Loucy (cell line): ENCODE results near the gene CORO2A.

Source experiments
- H2AFZ ChIP-seq: fragments of 200-600 bp; sonication (generic); 2 replicates; pipeline ENCODE4 v1.6.0; 2016; ENCODE audit warnings: antibody characterized with exemption, mild to moderate bottlenecking, low read length, moderate library complexity
- H3F3A ChIP-seq: fragments of 200-600 bp; 2 replicates; pipeline ENCODE4 v1.6.0; 2016; ENCODE audit warnings: antibody characterized with exemption, low read depth, mild to moderate bottlenecking
- H3K27me3 ChIP-seq: fragments of 200-600 bp; sonication (generic); 2 replicates; pipeline ENCODE4 v1.6.1; 2014; ENCODE audit warnings: low read length, mild to moderate bottlenecking; ENCODE audit not compliant: insufficient read depth, poor library complexity, severe bottlenecking
- H3K36me3 ChIP-seq: fragments of 200-600 bp; sonication (generic); 2 replicates; pipeline ENCODE4 v1.6.1; 2016; ENCODE audit warnings: low read length; ENCODE audit not compliant: insufficient read depth
- H3K4me1 ChIP-seq: fragments of 200-600 bp; sonication (generic); 2 replicates; pipeline ENCODE4 v1.5.1; 2014; ENCODE audit warnings: low read length, mild to moderate bottlenecking; ENCODE audit not compliant: insufficient read depth, poor library complexity, severe bottlenecking
- H3K4me2 ChIP-seq: fragments of 200-600 bp; sonication (generic); 2 replicates; pipeline ENCODE4 v1.6.0; 2014; ENCODE audit warnings: antibody characterized with exemption, low read length, low read depth, mild to moderate bottlenecking; ENCODE audit not compliant: poor library complexity, severe bottlenecking
- H3K4me3 ChIP-seq: fragments of 200-600 bp; sonication (generic); 2 replicates; pipeline ENCODE4 v1.5.1; 2014; ENCODE audit warnings: low read length, mild to moderate bottlenecking, mixed read lengths; ENCODE audit not compliant: poor library complexity, severe bottlenecking
- H3K79me2 ChIP-seq: fragments of 200-600 bp; sonication (generic); 2 replicates; pipeline ENCODE4 v1.6.1; 2014; ENCODE audit warnings: low read length; ENCODE audit not compliant: insufficient read depth
- H3K9ac ChIP-seq: fragments of 200-600 bp; sonication (generic); 2 replicates; pipeline ENCODE4 v1.6.0; 2014; ENCODE audit warnings: mild to moderate bottlenecking, low read depth, low read length, moderate library complexity; ENCODE audit not compliant: poor library complexity, severe bottlenecking
- H3K9me2 ChIP-seq: fragments of 200-600 bp; sonication (generic); replicated peaks from 2 replicates; pipeline ENCODE4 v1.6.1; 2016; ENCODE audit warnings: low read depth, low read length, mixed read lengths
- H3K9me3 ChIP-seq: fragments of 200-600 bp; sonication (generic); 2 replicates; pipeline ENCODE4 v1.6.1; 2014; ENCODE audit warnings: mild to moderate bottlenecking, antibody characterized with exemption, low read length, low read depth; ENCODE audit not compliant: insufficient read depth
- H4K20me1 ChIP-seq: fragments of 200-600 bp; sonication (generic); 2 replicates; pipeline ENCODE4 v1.6.0; 2014; ENCODE audit warnings: antibody characterized with exemption, low read length, mild to moderate bottlenecking; ENCODE audit not compliant: insufficient read depth, poor library complexity, severe bottlenecking
- EZH2phosphoT487 ChIP-seq: fragments of 200-600 bp; IDR thresholded peaks from 2 replicates; pipeline ENCODE4 v1.6.1; 2018; ENCODE audit warnings: antibody characterized with exemption, mild to moderate bottlenecking, moderate library complexity, borderline replicate concordance
- TF ChIP-seq, protein P1 (sequence below): fragments of 200-600 bp; sonication (generic); conservative IDR thresholded peaks from 2 replicates; pipeline ENCODE4 v1.5.1; 2014; ENCODE audit warnings: mild to moderate bottlenecking, antibody characterized with exemption, low read length

CORO2A gene

GRCh38 chr9:98144076-98144475 lies 48.4 kb downstream of the CORO2A start:
- Histone ChIP-seq H2AFZ (no peak overlapping the region), H3K79me2 (no peaks in the 10 kb centered on the region), H3K4me2 (no peak overlapping the region), H3K9ac (no peak overlapping the region), H3K9me2 (no peaks in the 10 kb centered on the region), H3K4me1 (no peaks in the 10 kb centered on the region), H3K9me3 (no peaks in the 10 kb centered on the region), H3K4me3 (no peak overlapping the region), H4K20me1 (no peaks in the 10 kb centered on the region), H3K36me3 (no peaks in the 10 kb centered on the region), H3F3A (no peaks in the 10 kb centered on the region), H3K27me3 (no peaks in the 10 kb centered on the region)
- TF ChIP-seq, protein P1, sequence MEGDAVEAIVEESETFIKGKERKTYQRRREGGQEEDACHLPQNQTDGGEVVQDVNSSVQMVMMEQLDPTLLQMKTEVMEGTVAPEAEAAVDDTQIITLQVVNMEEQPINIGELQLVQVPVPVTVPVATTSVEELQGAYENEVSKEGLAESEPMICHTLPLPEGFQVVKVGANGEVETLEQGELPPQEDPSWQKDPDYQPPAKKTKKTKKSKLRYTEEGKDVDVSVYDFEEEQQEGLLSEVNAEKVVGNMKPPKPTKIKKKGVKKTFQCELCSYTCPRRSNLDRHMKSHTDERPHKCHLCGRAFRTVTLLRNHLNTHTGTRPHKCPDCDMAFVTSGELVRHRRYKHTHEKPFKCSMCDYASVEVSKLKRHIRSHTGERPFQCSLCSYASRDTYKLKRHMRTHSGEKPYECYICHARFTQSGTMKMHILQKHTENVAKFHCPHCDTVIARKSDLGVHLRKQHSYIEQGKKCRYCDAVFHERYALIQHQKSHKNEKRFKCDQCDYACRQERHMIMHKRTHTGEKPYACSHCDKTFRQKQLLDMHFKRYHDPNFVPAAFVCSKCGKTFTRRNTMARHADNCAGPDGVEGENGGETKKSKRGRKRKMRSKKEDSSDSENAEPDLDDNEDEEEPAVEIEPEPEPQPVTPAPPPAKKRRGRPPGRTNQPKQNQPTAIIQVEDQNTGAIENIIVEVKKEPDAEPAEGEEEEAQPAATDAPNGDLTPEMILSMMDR, result no peak
- no peak for TF ChIP-seq EZH2phosphoT487

GRCh38 chr9:98142925-98143481 lies 49.4 kb downstream of the CORO2A start:
- TF ChIP-seq, protein P1, result no peak
- no peak for TF ChIP-seq EZH2phosphoT487
- H3K4me2 ChIP-seq, result no peak overlapping the region
- no peaks in the 10 kb centered on the region for H3K9me3 ChIP-seq
- H3K36me3 ChIP-seq, result no peaks in the 10 kb centered on the region
- no peaks in the 10 kb centered on the region for H3K79me2 ChIP-seq
- H3K27me3 ChIP-seq, result no peaks in the 10 kb centered on the region
- no peaks in the 10 kb centered on the region for H3K4me1 ChIP-seq
- no peaks in the 10 kb centered on the region for H4K20me1 ChIP-seq
- H2AFZ ChIP-seq, result no peak overlapping the region
- H3F3A ChIP-seq, result no peaks in the 10 kb centered on the region
- H3K4me3 ChIP-seq, result no peak overlapping the region
- no peak overlapping the region for H3K9ac ChIP-seq
- no peaks in the 10 kb centered on the region for H3K9me2 ChIP-seq

DNA sequence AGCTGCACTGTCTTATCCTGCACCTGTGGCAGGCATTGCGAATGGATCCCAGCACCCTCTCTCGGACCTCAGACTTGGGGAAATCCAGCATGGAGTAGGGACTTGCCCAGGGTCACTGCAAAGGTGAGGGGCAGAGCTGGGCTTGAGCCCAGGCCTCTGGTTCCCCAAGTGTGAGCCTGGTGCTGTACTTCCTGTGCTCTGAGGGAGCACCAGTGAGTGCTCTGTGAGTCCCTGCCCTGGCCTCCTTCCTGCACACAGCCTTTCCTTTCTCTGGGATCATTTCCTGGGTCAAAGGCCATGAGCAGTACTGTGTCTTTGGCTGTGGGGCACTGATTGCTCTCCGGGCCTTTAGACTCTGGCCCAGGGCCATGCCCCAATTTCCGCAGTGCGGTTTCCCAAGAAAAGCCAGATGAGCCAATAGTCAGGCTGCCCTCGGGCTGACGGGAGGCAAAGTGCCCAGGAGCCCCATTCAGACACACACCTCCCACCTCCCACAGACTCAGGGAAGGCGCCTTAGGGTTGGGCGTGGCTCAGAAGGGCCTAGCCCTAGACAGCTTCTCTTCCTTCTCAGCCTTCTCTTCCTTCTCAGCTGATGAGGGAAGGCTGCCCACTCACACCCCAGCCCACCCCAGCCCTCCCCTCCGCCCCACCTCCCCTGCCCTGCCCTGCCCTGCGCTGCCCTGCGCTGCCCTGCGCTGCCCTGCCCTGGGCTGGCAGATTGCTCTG lies 50.1 kb downstream of the CORO2A start:
- H3K36me3 ChIP-seq, result no peaks in the 10 kb centered on the region
- H3K4me2 ChIP-seq, result no peak overlapping the region
- TF ChIP-seq EZH2phosphoT487, result no peak
- TF ChIP-seq, protein P1, result no peak
- H3K9me3 ChIP-seq, result no peaks in the 10 kb centered on the region
- no peaks in the 10 kb centered on the region for H4K20me1 ChIP-seq
- H3K4me3 ChIP-seq, result no peak overlapping the region
- no peak overlapping the region for H2AFZ ChIP-seq
- H3K9me2 ChIP-seq, result no peaks in the 10 kb centered on the region
- no peak overlapping the region for H3K9ac ChIP-seq
- no peaks in the 10 kb centered on the region for H3K4me1 ChIP-seq
- no peaks in the 10 kb centered on the region for H3F3A ChIP-seq
- H3K79me2 ChIP-seq, result no peaks in the 10 kb centered on the region
- no peaks in the 10 kb centered on the region for H3K27me3 ChIP-seq
